ENCODE measurements around the gene PLCZ1. TPM values are rescaled to one million over a fixed set of nuclear protein-coding genes. Genes with fewer than 3 reads are reported as not detected.

The PLCZ1 gene
- total and polyA plus RNA-seq, 2 donors (not counting 3 experiments of a cell fraction or from before 2014, with no cell fraction given) = not detected

DNA sequence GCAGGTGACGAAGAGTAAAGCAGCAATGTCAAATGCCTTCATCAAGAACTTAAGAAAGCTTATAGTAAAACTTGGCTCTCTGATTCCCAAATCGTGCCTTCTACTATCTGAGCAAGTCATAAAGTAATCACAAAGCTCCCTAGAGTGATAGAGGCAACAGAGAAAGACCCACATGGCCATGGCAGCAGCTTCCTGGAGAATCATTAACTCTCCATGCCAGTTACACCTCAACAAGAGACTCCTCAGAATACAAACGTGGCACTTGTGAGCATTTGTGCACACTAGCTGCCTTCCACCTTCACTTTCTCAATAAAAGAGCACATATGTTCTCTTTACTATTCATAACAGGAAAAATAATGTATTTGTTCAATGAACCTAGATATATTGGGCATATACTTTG lies 48.0 kb downstream of the PLCZ1 start:
- H3K4me3 ChIP-seq (replicated peaks in 1 of 3; ENCODE audit: insufficient read depth in 1 of 3, low read depth in 1 of 3, low read length in 3 of 3) = no peak overlapping the region
- TF ChIP-seq POLR2AphosphoS5 (IDR thresholded peaks at IDR 0.05; ENCODE audit: insufficient read depth, low read depth, low read length) = no peak
- TF ChIP-seq, protein P1, sequence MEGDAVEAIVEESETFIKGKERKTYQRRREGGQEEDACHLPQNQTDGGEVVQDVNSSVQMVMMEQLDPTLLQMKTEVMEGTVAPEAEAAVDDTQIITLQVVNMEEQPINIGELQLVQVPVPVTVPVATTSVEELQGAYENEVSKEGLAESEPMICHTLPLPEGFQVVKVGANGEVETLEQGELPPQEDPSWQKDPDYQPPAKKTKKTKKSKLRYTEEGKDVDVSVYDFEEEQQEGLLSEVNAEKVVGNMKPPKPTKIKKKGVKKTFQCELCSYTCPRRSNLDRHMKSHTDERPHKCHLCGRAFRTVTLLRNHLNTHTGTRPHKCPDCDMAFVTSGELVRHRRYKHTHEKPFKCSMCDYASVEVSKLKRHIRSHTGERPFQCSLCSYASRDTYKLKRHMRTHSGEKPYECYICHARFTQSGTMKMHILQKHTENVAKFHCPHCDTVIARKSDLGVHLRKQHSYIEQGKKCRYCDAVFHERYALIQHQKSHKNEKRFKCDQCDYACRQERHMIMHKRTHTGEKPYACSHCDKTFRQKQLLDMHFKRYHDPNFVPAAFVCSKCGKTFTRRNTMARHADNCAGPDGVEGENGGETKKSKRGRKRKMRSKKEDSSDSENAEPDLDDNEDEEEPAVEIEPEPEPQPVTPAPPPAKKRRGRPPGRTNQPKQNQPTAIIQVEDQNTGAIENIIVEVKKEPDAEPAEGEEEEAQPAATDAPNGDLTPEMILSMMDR (IDR thresholded peaks at IDR 0.05; ENCODE audit: extremely low read depth in 1 of 2, insufficient read depth in 1 of 2, low read depth in 1 of 2, low read length in 2 of 2) = no peak
- no peak for TF ChIP-seq POLR2A (IDR thresholded peaks at IDR 0.05; ENCODE audit: low read depth, low read length)
- intact Hi-C loops (cut with micrococcal nuclease) = no loop called here
- H3K4me2 ChIP-seq (ENCODE audit: insufficient read depth, low read length) = no peak overlapping the region
- dilution Hi-C loops (cut with MboI; ENCODE audit: extremely low pct_ligation_motif_present, low sequenced_read_pairs) = no loop called here
- H3K27ac ChIP-seq (ENCODE audit: insufficient read depth, low read depth, low read length) = no peak overlapping the region
- no TSS peak for BruUV-seq (replicated peaks)
- H3K27me3 ChIP-seq (ENCODE audit: control insufficient read depth in 2 of 2, insufficient read depth in 2 of 2, low read length in 2 of 2) = no peaks in the 10 kb centered on the region
- ChIA-PET POLR2A (no interaction called here), CTCF (no interaction called here)
- no peak for DNase-seq (ENCODE audit: low read depth, low spot score)
- no peaks in the 10 kb centered on the region for H4K20me1 ChIP-seq (replicated peaks; ENCODE audit: control insufficient read depth, extremely low read depth, insufficient read depth, low read length)
- H3K4me1 ChIP-seq (ENCODE audit: control insufficient read depth, extremely low read depth, insufficient read depth, low read length) = no peaks in the 10 kb centered on the region
- no peaks in the 10 kb centered on the region for H3K79me2 ChIP-seq (ENCODE audit: control insufficient read depth, insufficient read depth, low read length)
- no peaks in the 10 kb centered on the region for H3K9me1 ChIP-seq (replicated peaks; ENCODE audit: control insufficient read depth, extremely low read depth, insufficient read depth, low read length)
- no peaks in the 10 kb centered on the region for H3K36me3 ChIP-seq (ENCODE audit: control insufficient read depth in 2 of 2, extremely low read depth in 1 of 2, insufficient read depth in 2 of 2, low read length in 2 of 2)
- FAIRE-seq = no peak
- H3K9ac ChIP-seq (replicated peaks; ENCODE audit: extremely low read depth, insufficient read depth, low read length) = no peak overlapping the region
- H2AFZ ChIP-seq (ENCODE audit: low read depth, low read length) = no peak overlapping the region
- H3K9me3 ChIP-seq (replicated peaks; ENCODE audit: control insufficient read depth, insufficient read depth, low read length) = no peaks in the 10 kb centered on the region

DNA sequence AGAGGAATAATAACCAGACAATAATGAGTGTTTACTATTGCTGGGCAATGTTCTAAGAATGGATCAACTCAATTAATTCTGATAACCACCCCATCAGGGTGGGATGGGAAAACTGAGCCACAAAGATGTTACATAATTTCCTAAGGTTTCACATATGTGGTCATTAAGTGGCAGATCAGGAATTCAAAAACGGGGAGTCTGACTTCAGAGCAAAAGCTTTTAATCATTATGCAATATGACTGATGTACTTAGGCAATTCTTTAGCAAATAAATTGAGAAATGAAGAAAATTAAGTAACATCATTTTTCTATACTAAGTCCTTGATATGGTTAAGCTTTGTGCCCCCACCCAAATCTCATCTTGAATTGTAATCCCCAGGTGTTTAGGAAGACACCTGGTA lies 53.4 kb downstream of the PLCZ1 start:
- no peaks in the 10 kb centered on the region for H3K79me2 ChIP-seq (ENCODE audit: control insufficient read depth, insufficient read depth, low read length)
- no peaks in the 10 kb centered on the region for H4K20me1 ChIP-seq (replicated peaks; ENCODE audit: control insufficient read depth, extremely low read depth, insufficient read depth, low read length)
- H3K4me2 ChIP-seq (ENCODE audit: insufficient read depth, low read length) = no peak overlapping the region
- intact Hi-C loops (cut with micrococcal nuclease) = no loop called here
- H3K4me3 ChIP-seq (replicated peaks in 1 of 3; ENCODE audit: insufficient read depth in 1 of 3, low read depth in 1 of 3, low read length in 3 of 3) = no peak overlapping the region
- no peak overlapping the region for H2AFZ ChIP-seq (ENCODE audit: low read depth, low read length)
- no peaks in the 10 kb centered on the region for H3K36me3 ChIP-seq (ENCODE audit: control insufficient read depth in 2 of 2, extremely low read depth in 1 of 2, insufficient read depth in 2 of 2, low read length in 2 of 2)
- ChIA-PET CTCF (no interaction called here), POLR2A (no interaction called here)
- BruUV-seq (replicated peaks) = no TSS peak
- DNase-seq (ENCODE audit: low read depth, low spot score) (no peak), FAIRE-seq (no peak)
- H3K9me1 ChIP-seq (replicated peaks; ENCODE audit: control insufficient read depth, extremely low read depth, insufficient read depth, low read length) = no peaks in the 10 kb centered on the region
- no peak overlapping the region for H3K9ac ChIP-seq (replicated peaks; ENCODE audit: extremely low read depth, insufficient read depth, low read length)
- dilution Hi-C loops (cut with MboI; ENCODE audit: extremely low pct_ligation_motif_present, low sequenced_read_pairs) = no loop called here
- H3K27me3 ChIP-seq (ENCODE audit: control insufficient read depth in 2 of 2, insufficient read depth in 2 of 2, low read length in 2 of 2) = no peaks in the 10 kb centered on the region
- no peak overlapping the region for H3K27ac ChIP-seq (ENCODE audit: insufficient read depth, low read depth, low read length)
- no peaks in the 10 kb centered on the region for H3K4me1 ChIP-seq (ENCODE audit: control insufficient read depth, extremely low read depth, insufficient read depth, low read length)
- H3K9me3 ChIP-seq (replicated peaks; ENCODE audit: control insufficient read depth, insufficient read depth, low read length) = no peaks in the 10 kb centered on the region
- TF ChIP-seq, protein P1 (IDR thresholded peaks at IDR 0.05; ENCODE audit: extremely low read depth in 1 of 2, insufficient read depth in 1 of 2, low read depth in 1 of 2, low read length in 2 of 2) = no peak
- TF ChIP-seq MAX (IDR thresholded peaks at IDR 0.05; ENCODE audit: insufficient read depth, insufficient read length) = no peak
